ENCODE measurements around the gene KRTAP10-3.

KRTAP10-3 gene

GRCh38 chr21:44547656-44548331 lies 10.8 kb downstream of the KRTAP10-3 start:
- DNase-seq: peak; percentile 74

- DNase-seq: no peak
Measured at GRCh38 chr21:44544566-44544965, 14.0 kb downstream of the KRTAP10-3 start.

- DNase-seq: no peak
Measured at GRCh38 chr21:44542716-44543115, 15.9 kb downstream of the KRTAP10-3 start.

- DNase-seq: no peak
Measured at GRCh38 chr21:44540741-44541288, 17.8 kb downstream of the KRTAP10-3 start.

GRCh38 chr21:44539991-44540666 lies 18.5 kb downstream of the KRTAP10-3 start, which contains the start of gene KRTAP10-1:
Gene KRTAP10-1 (minus strand): TSS chr21:44540195. CDS start chr21:44540150, 45 bp downstream.
- peak; percentile 48 for DNase-seq

GRCh38 chr21:44539046-44539445 lies 19.5 kb downstream of the KRTAP10-3 start:
- DNase-seq: peak; percentile 30

- peak; percentile 28 for DNase-seq
Measured at GRCh38 chr21:44537930-44538911, 20.4 kb downstream of the KRTAP10-3 start.

- peak; percentile 35 for DNase-seq
Measured at GRCh38 chr21:44535963-44536362, 22.6 kb downstream of the KRTAP10-3 start.

- DNase-seq: no peak
Measured at GRCh38 chr21:44534688-44535087, 23.9 kb downstream of the KRTAP10-3 start.

GRCh38 chr21:44533891-44534627 lies 24.5 kb downstream of the KRTAP10-3 start:
- DNase-seq: no peak

GRCh38 chr21:44533121-44533890 lies 25.3 kb downstream of the KRTAP10-3 start:
- DNase-seq: no peak

- no peak for DNase-seq
Measured at GRCh38 chr21:44532712-44533111, 25.9 kb downstream of the KRTAP10-3 start.

- DNase-seq: no peak
Measured at GRCh38 chr21:44531606-44532564, 26.7 kb downstream of the KRTAP10-3 start.

GRCh38 chr21:44530903-44531605 lies 27.5 kb downstream of the KRTAP10-3 start:
- DNase-seq: no peak

- DNase-seq: no peak
Measured at GRCh38 chr21:44530221-44530902, 28.2 kb downstream of the KRTAP10-3 start.

- no peak for DNase-seq
Measured at GRCh38 chr21:44529503-44530125, 29.0 kb downstream of the KRTAP10-3 start.

GRCh38 chr21:44529011-44529421 lies 29.6 kb downstream of the KRTAP10-3 start:
- DNase-seq: no peak

GRCh38 chr21:44528634-44528995 lies 30.0 kb downstream of the KRTAP10-3 start:
- DNase-seq: no peak

Measured in activated CD8-positive, alpha-beta memory T cell treated with anti-CD3 and anti-CD28 coated beads for 24 hours (primary cell).